Prostate gland (tissue), 2 donors: ENCODE measurements around the gene ADGRG6.

Experiments used
- POLR2A ChIP-seq: fragments of 450-650 bp; IDR thresholded peaks from one replicate; pipeline ENCODE4 v1.6.1; 2016; ENCODE audit warnings: antibody characterized with exemption, mild to moderate bottlenecking
- POLR2AphosphoS5 ChIP-seq: sonication (generic); formaldehyde crosslinking; IDR thresholded peaks from one replicate; pipeline ENCODE4 v1.6.1; 2017; ENCODE audit warnings: antibody characterized with exemption
- TF ChIP-seq, protein P1 (sequence below), 4 experiments: fragments of 200-600 bp in 2 of 4; fragments of 450-650 bp in 2 of 4; sonication (generic) in 2 of 4; IDR thresholded peaks; 1 replicate in 3 of 4; 2 replicates in 1 of 4; pipeline ENCODE4 v1.5.1; 2016 to 2019; ENCODE audit warnings: antibody characterized with exemption in 4 of 4, mild to moderate bottlenecking in 2 of 4, moderate library complexity in 2 of 4

DNA sequence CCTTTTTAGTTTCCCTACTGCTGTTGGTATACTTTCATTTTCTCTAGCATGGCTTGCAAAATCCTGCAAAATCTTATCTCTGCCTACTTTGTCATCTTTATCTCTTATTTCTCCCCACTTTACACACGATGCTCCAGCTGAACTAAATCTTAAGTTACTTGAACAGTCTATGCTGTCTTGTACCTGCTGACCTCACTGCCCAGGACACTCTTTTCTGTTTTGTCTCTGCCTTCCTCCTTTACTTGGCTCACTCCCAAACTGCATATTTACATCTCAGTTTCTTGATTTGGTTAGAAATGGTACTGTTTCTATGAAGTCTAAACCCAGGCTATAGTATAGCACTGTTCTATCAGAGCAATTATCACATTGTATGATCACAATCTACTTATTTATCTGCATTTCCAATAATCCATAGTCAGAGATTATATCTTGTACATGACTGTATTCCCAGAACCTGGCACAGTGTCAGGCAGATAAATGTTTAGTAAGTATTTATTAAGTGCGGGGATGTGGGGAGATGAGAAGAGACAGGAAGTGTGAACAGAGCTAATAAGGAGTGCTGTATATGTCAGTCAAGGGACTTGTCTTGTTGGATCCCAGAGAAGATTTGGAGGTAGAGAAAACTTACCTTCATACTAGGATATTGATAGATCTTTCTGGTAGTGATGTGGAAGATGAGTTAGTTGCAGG lies 57.6 kb downstream of the ADGRG6 start:
- TF ChIP-seq, protein P1, sequence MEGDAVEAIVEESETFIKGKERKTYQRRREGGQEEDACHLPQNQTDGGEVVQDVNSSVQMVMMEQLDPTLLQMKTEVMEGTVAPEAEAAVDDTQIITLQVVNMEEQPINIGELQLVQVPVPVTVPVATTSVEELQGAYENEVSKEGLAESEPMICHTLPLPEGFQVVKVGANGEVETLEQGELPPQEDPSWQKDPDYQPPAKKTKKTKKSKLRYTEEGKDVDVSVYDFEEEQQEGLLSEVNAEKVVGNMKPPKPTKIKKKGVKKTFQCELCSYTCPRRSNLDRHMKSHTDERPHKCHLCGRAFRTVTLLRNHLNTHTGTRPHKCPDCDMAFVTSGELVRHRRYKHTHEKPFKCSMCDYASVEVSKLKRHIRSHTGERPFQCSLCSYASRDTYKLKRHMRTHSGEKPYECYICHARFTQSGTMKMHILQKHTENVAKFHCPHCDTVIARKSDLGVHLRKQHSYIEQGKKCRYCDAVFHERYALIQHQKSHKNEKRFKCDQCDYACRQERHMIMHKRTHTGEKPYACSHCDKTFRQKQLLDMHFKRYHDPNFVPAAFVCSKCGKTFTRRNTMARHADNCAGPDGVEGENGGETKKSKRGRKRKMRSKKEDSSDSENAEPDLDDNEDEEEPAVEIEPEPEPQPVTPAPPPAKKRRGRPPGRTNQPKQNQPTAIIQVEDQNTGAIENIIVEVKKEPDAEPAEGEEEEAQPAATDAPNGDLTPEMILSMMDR (IDR thresholded peaks at IDR 0.05): no peak
- no peak for TF ChIP-seq POLR2A
- no peak for TF ChIP-seq POLR2AphosphoS5
